ENCODE data around the gene CIAO2B. TPM values are rescaled to one million over a fixed set of nuclear protein-coding genes. Genes with fewer than 3 reads are reported as not detected.

Gene CIAO2B
- total RNA-seq, 6 experiments from 2014 or later: 90.9 to 108 (median 98.6) TPM

DNA sequence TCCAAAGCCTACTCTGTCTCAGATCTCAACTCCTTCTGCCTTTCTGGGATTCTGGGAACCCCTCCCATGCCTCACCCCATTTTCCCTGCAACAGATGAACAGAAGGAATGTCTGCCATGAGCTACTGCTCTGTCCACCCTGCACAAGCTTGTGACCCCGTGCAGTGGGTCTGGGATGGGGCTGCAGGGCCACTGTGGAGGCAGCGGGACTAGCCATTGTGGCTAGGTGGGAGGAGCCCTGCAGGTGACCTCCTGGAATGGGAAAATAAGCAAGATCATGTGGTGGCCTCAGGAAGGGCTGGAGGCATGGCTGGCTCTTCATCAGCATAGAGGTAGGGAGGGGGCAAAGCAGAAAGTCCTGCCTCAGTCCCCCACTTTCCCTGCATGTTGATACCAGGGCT lies 40.1 kb downstream of the CIAO2B start:
- Mint-ChIP-seq H3K4me3 (no peak overlapping the region), H3K4me1 (ENCODE audit: low read depth) (peaks cover 38% of the 10 kb centered on the region), H3K27ac (no peak overlapping the region), H3K27me3 (ENCODE audit: insufficient read depth) (peaks cover 4% of the 10 kb centered on the region), H3K9me3 (no peaks in the 10 kb centered on the region), H3K36me3 (ENCODE audit: low read depth) (no peaks in the 10 kb centered on the region)
- TF ChIP-seq, protein P1, sequence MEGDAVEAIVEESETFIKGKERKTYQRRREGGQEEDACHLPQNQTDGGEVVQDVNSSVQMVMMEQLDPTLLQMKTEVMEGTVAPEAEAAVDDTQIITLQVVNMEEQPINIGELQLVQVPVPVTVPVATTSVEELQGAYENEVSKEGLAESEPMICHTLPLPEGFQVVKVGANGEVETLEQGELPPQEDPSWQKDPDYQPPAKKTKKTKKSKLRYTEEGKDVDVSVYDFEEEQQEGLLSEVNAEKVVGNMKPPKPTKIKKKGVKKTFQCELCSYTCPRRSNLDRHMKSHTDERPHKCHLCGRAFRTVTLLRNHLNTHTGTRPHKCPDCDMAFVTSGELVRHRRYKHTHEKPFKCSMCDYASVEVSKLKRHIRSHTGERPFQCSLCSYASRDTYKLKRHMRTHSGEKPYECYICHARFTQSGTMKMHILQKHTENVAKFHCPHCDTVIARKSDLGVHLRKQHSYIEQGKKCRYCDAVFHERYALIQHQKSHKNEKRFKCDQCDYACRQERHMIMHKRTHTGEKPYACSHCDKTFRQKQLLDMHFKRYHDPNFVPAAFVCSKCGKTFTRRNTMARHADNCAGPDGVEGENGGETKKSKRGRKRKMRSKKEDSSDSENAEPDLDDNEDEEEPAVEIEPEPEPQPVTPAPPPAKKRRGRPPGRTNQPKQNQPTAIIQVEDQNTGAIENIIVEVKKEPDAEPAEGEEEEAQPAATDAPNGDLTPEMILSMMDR (IDR thresholded peaks at IDR 0.05): no peak
- DNase-seq: no peak

DNA sequence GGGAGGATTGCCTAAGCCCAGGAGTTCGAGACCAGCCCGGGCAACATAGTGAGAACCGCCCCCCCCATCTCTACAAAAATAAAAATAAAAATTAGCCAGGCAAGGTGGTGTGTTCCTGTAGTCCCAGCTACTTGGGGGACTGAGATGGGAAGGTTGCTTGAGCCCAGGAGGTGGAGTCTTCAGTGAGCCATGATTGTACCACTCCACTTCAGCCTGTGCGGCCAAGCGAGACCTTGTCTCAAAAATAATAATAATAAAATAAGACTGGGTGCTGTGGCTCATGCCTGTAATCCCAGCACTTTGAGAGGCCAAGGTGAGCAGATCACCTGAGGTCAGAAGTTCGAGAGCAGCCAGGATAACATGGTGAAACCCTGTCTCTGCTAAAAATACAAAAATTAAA lies 42.4 kb downstream of the CIAO2B start:
- H3K36me3 Mint-ChIP-seq (ENCODE audit: low read depth): 0 out of 2 replicates have a peak, but pooled peaks cover 5% of the 10 kb centered on the region
- no peaks in the 10 kb centered on the region for H3K9me3 Mint-ChIP-seq
- H3K4me1 Mint-ChIP-seq (ENCODE audit: low read depth): peaks cover 43% of the 10 kb centered on the region
- TF ChIP-seq, protein P1 (IDR thresholded peaks at IDR 0.05): no peak
- H3K4me3 Mint-ChIP-seq: no peak overlapping the region
- DNase-seq: no peak
- H3K27me3 Mint-ChIP-seq (ENCODE audit: insufficient read depth): no peaks in the 10 kb centered on the region; the same call in 1 of the 2 replicates
- no peak overlapping the region for H3K27ac Mint-ChIP-seq

DNA sequence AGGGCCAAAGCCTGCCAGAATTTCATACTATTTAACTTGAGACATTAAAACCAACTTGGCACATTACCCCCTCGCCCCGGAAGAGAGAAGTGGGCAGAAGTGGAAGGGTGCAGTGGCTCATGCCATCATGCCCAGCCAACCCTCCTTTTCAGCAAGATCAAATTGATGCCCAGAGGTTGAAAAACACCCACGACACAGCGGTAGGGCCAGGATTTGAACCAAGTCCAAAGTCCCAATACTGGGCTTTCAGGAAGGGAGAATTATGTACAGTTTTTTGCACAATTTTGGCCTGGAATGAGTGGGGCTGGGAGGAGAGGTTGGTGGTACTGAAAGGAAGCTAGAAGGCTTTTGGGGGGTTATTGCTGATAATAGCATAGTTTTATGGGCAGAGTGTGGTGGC lies 42.8 kb downstream of the CIAO2B start:
- Mint-ChIP-seq H3K36me3 (ENCODE audit: low read depth) (0 out of 2 replicates have a peak, but pooled peaks cover 5% of the 10 kb centered on the region), H3K27me3 (ENCODE audit: insufficient read depth) (no peaks in the 10 kb centered on the region; the same call in 1 of the 2 replicates), H3K27ac (no peak overlapping the region), H3K9me3 (no peaks in the 10 kb centered on the region), H3K4me3 (no peak overlapping the region), H3K4me1 (ENCODE audit: low read depth) (peaks cover 43% of the 10 kb centered on the region)
- TF ChIP-seq, protein P1 (IDR thresholded peaks at IDR 0.05): no peak
- no peak for DNase-seq

DNA sequence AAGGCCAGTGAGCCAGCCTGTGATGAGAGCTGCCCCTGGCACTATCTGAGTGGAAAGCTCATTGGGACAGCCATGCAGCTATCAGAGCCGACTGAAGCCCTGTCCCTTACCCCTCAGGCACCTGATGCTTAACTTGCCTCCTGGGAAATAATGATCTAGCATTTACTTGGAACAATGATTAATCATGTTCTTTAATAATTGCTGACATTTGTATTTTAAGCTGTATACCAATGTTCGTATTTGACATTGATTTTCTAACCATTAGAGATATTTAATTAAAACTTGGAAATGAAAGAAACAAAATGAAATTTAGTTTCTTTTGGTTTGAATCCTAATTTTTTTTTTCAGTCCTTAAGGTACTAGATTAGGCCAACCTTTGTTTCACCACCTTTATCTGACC lies 43.4 kb downstream of the CIAO2B start:
- Mint-ChIP-seq H3K9me3 (no peaks in the 10 kb centered on the region), H3K36me3 (ENCODE audit: low read depth) (peaks cover 5% of the 10 kb centered on the region; the same call in 1 of the 2 replicates), H3K4me1 (ENCODE audit: low read depth) (peaks cover 43% of the 10 kb centered on the region), H3K27me3 (ENCODE audit: insufficient read depth) (no peaks in the 10 kb centered on the region; the same call in 1 of the 2 replicates), H3K4me3 (no peak overlapping the region), H3K27ac (no peak overlapping the region)
- no peak for DNase-seq
- TF ChIP-seq, protein P1 (IDR thresholded peaks at IDR 0.05): no peak

DNA sequence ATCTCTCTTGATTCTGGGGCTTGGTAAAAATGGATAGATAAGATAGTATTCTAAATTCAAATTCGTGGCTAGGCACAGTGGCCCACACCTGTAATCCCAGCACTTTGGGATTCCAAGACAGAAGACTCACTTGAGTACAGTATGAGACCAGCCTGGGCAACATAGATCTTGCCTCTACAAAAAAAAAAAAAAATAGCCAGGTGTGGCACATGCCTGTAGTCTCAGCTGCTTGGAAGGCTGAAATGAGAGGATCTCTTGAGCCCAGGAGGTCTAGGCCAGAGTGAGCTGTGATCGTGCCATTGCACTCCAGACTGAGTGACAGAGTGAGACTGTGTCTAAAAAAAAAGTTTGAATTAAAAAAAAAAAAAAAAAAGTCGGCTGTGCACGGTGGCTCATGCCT lies 44.6 kb downstream of the CIAO2B start:
- TF ChIP-seq, protein P1 (IDR thresholded peaks at IDR 0.05): no peak
- no peaks in the 10 kb centered on the region; the same call in 1 of the 2 replicates for H3K27me3 Mint-ChIP-seq (ENCODE audit: insufficient read depth)
- H3K36me3 Mint-ChIP-seq (ENCODE audit: low read depth): peaks cover 13% of the 10 kb centered on the region; the same call in 1 of the 2 replicates
- H3K9me3 Mint-ChIP-seq: no peaks in the 10 kb centered on the region
- no peak for DNase-seq
- H3K4me3 Mint-ChIP-seq: no peak overlapping the region
- H3K27ac Mint-ChIP-seq: no peak overlapping the region
- H3K4me1 Mint-ChIP-seq (ENCODE audit: low read depth): peaks cover 42% of the 10 kb centered on the region

All from HFFc6 (cell line).